Skeletal muscle cell (primary cell): ENCODE data around the gene ECI2.

Source experiments
- DNase-seq: peaks from one replicate; pipeline ENCODE4 v3.0.0-alpha.2; 2010; ENCODE audit warnings: low read depth
- H3K4me3 ChIP-seq: 2 replicates; pipeline ENCODE4 v1.5.1; 2011; ENCODE audit warnings: low read depth, mild to moderate bottlenecking, control low read depth, low read length, moderate library complexity

Gene ECI2, protein sequence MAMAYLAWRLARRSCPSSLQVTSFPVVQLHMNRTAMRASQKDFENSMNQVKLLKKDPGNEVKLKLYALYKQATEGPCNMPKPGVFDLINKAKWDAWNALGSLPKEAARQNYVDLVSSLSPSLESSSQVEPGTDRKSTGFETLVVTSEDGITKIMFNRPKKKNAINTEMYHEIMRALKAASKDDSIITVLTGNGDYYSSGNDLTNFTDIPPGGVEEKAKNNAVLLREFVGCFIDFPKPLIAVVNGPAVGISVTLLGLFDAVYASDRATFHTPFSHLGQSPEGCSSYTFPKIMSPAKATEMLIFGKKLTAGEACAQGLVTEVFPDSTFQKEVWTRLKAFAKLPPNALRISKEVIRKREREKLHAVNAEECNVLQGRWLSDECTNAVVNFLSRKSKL

DNA sequence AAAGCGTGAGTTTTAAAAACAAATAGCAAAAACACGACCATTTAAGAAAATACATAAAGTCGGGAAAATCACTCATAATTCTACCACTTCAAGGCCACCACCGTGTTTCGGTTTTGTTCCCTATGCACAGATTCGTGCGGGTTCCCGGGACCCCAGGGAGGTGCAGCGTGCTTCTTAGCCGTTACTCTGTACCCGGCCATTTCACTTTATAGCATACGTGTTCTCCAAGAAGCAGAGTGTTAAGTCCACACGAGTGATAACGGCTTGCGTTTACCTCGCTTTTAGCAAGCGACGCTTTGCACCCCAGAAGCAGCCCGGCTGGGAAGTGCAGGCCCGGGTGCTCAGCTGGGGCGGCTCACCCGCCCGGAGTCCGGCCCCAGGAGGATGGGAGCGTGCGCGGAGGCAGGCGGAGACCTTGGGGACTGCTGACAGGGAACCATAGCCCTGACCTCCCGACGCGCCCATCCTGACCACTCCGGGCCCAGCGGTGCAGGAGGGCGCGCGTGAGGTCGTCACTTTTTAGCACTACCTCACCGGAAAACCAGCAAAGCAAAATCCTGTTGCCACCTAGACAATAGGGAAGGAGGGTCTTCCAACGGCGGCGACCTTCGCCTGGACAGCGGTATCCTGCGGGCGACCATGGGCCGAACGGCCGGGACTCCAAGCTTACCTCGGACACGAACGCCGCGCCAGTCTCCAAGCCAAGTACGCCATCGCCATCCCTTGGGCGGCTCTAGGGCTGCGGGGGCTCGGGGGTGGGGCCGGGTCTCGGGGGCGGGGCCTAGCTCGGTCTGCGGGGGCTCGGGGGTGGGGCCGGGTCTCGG lies at the start of gene ECI2:
Gene ECI2, minus strand, starts transcription at position 735 of the 824 bp plus-strand sequence. Its CDS starts 15 bp downstream, at position 720.
- DNase-seq: no peak
- H3K4me3 ChIP-seq: peak within 1 kb of the TSS; percentile 86

DNA sequence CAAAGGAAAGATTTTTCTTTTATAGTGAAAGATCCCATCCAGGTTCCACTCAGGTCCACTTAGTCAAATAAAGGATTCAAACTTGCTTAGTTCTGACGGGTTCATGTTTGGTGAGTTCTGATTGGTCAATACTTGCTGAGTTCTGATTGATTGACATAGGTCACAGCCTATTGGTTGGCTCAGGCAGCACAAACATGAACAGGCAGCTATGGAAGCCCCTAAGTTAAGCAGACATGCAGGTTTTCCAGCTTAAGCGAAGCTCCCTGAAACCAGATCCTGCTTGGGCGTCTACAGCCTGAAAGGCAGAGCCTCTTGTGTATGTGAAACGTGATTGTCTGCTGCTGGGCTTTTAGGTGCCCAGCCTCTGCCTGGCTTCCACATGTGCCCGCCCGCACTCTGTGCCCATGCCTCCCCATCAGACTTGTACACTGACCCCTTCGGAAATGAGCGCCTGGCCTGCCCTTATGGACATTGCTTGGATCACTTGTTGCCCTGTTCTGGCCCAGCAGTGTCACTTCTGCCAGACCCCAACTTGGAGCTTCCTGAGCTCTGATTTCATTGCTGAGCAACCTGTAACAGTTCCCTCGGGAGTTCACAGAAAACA lies 45.4 kb upstream of the ECI2 start:
- no peak overlapping the region for H3K4me3 ChIP-seq
- DNase-seq: peak; percentile 7

DNA sequence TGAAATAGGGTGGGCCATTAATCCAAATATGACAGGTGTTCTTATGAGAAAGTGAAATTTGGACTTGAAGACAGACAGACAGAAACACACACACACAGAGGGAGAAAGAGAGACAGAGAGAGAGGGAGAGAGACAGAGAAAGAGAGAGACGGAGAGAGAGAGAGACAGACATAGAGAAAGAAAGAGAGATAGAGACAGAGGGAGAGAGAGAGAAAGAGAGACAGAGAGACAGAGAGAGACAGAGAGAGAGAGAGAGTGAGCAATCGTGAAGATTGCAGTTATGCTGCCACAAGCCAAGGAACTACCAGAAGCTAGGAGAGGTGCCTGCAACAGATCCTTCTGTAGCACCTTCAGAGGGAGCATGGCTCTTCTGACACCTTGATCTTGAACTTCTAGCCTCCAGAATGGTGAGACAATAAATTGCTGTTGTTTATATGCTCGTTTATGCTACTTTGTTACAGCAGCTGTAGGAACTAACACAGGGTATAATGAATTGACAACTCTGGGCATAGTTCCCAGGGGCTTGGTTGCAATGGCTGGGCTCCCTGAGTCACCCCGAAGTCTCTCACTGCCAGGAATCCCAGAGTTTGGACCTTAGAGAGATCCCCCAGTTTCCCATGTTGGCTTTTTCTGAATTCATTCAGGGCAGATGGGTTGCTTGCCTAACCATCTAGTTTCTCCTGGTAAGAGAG lies 44.7 kb upstream of the ECI2 start:
- DNase-seq: no peak
- H3K4me3 ChIP-seq: no peak overlapping the region

DNA sequence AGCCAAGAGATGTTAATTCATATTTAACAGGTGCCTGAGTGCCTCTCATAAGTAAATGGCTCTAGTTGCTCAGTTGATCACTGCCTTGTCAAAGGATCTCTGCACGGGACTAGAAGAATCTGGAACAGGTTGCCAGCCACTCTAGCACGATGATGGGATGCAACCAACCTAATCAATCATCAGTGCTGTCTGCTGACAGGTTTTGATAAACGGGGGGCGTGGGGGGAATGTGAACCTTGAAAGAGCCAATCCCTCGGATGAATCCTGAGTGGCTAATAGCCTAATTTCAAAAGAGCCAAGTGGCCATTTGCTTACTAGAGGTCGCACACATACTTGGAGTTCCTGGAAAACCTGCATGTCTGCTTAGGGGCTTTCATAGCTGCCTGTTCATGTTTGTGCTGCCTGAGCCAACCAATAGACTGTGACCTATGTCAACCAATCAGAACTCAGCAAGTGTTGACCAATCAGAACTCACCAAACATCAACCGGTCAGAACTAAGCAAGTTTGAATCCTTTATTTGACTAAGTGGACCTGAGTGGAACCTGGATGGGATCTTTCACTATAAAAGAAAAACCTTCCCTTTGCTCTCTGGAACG lies 43.5 kb upstream of the ECI2 start:
- no peak overlapping the region for H3K4me3 ChIP-seq
- DNase-seq: no peak

DNA sequence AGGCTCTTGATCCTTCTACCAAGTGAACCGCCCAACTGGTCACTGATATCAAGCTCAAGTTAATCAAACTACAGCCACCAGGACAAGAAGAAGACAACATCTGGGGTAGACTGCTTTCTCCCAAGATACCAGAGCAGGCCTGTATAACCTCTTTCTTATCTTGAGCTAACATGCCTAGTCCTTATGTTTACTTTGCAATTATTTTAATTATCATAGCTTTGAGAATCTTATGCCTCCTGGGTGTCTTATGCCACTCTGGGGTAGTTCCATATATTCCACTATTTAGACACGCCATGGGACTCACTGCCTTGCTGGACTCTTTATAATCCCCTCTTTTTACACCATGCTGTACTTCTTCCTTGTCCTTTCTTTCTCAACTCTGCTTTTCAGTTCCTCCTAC lies 41.5 kb upstream of the ECI2 start:
- H3K4me3 ChIP-seq: no peak overlapping the region
- no peak for DNase-seq

DNA sequence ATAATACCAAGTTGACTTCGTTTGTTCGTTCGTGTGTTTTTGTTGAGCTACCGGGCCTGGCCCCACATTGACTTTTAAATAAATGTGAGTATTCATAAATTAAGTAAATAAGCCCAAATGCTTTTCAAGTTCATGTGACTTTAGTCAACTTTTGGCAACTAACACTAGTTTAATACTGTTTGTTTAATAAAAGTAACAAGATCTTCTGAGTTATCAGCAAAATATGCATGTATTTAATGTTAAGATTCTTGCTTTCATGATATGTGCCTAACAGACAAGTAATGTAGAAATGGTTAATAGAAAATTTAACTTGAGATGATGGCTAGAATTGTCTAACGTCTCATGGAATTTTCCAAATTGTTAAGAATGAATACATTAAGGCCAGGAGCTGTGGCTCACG lies 38.7 kb upstream of the ECI2 start:
- no peak overlapping the region for H3K4me3 ChIP-seq
- no peak for DNase-seq

DNA sequence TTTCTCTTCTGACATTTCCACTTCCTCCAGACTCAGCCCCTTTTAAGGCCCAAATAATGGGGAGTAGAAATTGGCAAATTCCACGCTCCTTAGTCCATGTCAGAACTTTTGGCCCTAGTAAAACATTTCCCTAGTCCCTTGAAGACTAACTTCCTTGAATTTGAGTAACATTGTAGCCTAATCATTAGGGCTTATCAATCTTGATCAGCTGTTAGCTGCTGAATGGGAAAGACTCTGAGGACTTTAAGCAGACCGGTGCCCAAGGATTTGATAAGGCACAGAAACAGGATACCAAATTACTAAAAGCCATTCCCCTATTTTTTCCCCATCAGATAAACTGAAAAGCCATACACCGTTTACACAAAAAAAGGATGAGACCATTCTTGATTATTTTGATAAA lies 37.0 kb upstream of the ECI2 start:
- DNase-seq: no peak

DNA sequence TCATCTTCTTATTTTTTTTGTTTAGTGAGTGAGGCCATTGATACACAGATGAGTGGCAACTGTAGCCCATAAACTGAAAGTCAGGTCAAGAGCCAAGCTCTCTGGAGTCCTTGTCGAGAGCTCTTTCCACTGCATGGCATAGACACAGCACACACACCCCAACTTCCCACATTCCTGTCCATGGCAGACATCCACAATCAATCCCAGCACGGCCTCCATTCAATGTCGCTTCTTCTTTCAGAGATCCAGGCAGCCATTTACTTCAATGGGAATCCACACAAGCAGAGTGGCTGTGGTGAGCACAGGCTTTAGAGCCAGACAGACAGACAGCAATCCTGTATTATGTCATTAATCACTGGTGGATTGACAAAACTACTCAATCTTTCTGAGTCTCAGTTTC lies 34.9 kb upstream of the ECI2 start:
- H3K4me3 ChIP-seq: no peak overlapping the region
- no peak for DNase-seq

More for the DNA sequence above, 37.0 kb upstream of the ECI2 start:
- H3K4me3 ChIP-seq: no peak overlapping the region

DNA sequence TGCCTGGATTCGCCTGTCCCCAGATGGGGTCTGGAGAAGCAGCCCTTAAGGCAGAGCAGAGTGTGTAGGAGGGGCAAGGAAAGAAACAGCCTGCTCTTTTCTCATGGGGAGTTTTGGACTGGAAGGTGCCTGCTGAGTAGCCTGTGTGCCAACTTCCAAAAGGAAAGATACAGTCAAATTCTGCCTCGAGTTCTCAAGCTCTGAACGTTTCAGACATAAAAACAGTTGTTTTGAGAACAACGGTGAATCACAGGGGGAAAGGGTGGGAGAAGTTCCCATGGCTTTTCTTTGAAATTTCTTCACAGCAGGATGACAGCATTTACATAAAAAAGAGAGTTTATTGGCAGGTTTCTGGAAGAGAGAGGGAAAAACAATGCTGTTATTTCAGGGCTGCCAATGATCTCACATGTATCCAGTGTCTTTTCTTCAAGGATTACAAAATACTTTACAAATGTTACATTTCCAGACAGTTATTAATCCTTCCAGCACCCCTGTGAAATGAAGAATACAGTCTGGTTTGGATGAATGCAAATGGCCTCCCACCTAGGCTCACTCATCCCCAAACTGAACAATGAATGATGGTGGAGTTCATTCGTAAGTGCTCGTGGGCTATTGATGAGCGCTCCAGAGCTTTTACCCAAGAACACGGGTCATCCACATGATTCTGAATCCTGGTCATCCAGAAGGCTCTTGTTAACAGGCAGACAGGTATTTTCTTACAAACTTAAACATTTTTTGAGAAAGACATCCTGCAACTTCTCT lies 33.8 kb upstream of the ECI2 start:
- no peak overlapping the region for H3K4me3 ChIP-seq
- DNase-seq: peak; percentile 43

DNA sequence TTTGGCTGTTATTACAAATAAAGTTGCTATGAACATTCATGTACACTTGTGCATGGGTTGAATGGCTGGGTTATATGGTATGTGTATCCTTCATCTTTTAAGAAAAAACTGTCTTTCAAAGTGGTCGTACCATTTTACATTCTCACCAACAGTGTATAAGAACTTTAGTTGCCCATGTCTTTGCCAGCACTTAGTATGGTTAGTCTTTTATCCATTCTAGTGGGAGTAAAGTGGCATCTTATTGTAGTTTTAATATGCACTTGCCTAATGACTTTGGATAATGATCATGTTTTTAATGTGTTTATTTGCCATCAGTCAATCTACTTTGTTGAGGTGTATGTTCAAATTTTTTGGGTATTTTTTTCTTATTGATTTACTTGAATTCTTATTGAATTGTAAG lies 32.5 kb upstream of the ECI2 start:
- no peak for DNase-seq
- no peak overlapping the region for H3K4me3 ChIP-seq

DNA sequence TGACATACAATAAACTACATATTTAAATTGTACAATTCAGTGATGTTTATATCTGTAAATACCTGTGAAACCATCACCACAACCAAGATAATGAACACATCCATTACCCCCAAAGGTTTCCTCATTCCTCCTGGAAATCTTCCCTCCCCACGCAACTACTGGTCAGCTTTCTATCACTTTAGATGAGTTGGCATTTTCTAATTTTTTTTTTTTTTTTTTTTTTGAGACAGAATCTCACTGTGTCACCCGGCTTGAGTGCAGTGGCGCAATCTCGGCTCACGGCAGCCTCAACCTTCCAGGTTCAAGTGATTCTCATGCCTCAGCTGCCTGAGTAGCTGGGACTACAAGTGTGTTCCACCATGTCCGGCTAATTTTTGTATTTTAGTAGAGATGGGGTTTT lies 31.7 kb upstream of the ECI2 start:
- DNase-seq: no peak
- H3K4me3 ChIP-seq: no peak overlapping the region

DNA sequence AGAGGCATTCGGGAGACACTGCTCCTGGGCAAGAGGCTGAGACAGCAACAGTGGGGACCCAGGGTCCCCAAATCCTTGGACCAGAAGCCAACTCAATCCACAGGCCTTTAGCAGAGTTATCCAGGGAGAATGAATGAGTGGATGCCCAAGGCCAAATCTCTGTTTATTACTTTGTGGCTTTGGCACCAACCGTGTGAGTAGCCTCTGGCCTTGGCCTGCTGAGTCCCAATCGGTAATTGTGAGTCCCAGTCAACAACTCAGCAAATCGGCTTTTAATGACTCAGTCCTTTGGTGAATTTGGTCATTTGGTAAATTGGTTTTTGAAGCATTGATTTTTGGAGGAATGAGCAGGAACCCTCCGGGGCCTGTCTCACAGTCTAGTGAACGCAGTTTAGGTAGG lies 29.1 kb upstream of the ECI2 start:
- no peak overlapping the region for H3K4me3 ChIP-seq
- DNase-seq: no peak

DNA sequence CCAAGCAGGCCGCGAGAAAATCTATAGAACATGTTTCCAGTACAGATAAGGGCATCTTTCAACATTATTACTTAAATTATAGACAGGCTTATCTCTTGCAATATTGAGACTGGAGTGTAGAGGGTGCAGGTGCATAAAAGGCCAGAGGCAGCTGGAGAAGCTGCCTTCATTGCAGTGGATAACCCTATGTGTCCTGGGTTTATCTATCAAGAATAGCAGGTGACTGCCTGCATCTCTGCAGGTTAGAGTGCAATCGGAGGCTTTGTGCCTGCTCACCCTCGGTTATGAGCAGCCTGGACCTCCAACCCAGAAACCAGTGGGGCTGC lies 28.7 kb upstream of the ECI2 start:
- no peak for DNase-seq

DNA sequence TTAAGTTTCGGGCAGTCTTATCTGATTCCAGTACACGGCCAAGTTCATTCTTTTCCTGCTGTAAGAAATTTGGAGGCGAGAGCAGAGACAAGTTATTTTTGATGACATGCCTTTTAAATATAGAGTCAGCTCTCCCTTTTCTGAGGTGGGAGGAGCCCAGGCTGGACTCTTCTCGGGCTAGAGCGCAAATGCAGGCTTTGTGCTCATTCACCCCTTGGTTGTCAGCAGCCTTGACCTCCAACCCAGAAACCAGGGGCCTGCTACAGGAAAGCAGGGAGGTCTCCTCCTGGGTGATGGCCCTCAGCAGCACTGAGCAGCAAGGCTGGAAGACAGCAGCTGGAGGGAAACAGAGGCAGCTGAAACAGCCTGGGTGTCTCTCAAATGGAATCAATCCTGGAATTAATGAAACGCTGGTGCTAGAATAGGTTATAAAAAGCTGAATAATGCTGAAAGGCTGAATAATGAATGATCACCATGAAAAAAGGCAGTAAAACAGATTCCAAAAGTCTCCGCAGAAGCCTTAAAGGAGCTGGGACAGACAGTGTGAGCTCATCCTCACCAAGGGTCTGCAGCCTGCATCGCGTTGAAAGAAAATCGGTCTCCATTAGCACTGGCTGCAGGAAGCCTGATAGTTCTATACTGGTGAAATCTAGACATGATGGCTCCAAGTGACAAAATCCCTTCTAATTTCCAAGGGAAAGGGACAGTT lies 28.2 kb upstream of the ECI2 start:
- H3K4me3 ChIP-seq: no peak overlapping the region
- DNase-seq: no peak

More for the DNA sequence above, 28.7 kb upstream of the ECI2 start:
- H3K4me3 ChIP-seq: no peak overlapping the region

DNA sequence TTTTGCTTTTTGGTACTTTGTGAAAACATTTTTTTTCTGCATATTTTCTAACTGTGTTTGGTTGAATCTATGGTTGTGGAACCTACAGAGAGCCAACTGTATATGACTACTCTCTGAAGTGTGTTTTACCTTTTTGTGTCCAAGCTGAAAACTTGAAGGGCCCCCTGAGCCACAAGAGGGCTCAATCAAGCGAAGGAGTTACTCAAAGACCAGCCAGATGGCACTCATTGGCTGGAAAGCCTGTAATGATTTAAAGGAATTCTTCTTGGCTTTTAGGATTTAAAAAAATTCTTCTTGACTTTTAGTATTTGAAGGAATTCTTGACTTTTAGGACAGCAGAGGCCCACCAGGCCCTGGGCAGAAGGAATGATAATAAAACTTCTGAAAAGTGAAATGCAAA lies 27.0 kb upstream of the ECI2 start:
- H3K4me3 ChIP-seq: no peak overlapping the region
- no peak for DNase-seq

DNA sequence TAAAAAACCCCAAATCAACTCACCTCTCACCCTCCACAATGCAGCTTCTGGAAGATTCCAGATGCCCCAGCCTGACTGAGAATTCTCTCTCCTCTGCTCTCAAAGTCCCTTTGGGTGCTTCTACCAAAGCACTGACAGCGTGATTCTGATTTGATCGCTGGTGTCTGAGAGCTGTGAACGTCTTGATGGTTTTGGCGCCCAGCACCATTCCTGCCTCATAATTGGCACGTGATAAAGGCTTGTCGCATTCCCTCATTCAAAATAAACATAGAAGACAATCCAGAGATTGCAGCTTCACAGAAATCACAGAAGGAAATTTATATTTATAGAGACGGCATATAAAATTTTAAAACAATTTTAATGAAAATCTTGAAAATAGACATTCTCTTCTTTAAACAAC lies 24.1 kb upstream of the ECI2 start:
- H3K4me3 ChIP-seq: no peak overlapping the region
- no peak for DNase-seq

DNA sequence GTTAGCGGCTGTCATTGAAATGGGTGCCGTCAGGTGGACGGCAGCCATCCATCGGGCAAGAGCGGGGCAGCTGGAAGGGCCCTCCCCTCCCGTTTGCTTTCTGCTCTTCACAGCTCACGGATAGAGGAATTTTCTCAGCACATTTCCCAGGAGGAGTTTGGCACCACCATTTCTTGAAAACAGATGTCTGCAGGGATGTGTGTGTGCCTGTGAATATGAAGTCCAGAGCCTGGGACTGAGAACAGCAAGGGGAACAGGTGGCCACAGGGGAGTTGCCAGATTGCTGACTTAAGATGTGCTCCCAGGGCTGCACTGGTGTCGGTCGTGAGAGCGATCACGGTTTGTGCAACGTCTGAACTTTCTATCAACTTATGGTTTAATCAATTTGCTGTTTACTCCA lies 22.1 kb upstream of the ECI2 start:
- DNase-seq: no peak
- H3K4me3 ChIP-seq: no peak overlapping the region

DNA sequence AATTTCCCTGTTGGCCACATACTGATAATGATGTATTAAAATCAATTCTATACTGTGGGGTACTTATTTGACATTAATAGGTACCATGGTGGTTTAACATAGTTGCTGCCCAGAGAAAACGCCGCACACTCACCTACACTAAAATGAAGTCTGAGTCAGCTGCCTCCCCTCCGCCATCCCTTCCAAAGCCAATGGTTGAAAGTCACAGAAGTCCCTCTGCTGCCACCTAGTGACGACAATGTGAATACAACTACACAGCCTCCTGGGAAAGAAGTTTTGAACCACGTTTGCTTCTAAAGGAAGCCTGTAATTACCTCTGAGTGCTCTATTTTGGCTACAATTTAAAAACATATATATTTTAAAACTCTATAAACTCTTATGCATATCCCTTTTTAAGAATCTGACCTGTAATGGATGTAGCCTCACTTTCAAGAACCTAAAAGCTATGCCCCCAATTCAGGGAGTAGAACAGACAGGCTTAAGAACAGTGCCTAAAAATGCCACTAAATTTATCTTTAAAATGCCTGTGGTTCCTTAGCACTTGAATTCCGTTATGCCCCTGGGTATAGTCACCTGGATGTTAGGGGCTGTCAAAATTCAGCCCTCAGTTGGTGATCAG lies 20.6 kb upstream of the ECI2 start:
- peak; percentile 53 for DNase-seq
- H3K4me3 ChIP-seq: no peak overlapping the region
